T follicular helper cell (primary cell): Measurements from ENCODE around the gene BICD2.

Source experiments
- DNase-seq: peaks from one replicate; pipeline ENCODE4 v3.0.0-alpha.2; 2020; ENCODE audit warnings: low read depth

The BICD2 gene

DNA sequence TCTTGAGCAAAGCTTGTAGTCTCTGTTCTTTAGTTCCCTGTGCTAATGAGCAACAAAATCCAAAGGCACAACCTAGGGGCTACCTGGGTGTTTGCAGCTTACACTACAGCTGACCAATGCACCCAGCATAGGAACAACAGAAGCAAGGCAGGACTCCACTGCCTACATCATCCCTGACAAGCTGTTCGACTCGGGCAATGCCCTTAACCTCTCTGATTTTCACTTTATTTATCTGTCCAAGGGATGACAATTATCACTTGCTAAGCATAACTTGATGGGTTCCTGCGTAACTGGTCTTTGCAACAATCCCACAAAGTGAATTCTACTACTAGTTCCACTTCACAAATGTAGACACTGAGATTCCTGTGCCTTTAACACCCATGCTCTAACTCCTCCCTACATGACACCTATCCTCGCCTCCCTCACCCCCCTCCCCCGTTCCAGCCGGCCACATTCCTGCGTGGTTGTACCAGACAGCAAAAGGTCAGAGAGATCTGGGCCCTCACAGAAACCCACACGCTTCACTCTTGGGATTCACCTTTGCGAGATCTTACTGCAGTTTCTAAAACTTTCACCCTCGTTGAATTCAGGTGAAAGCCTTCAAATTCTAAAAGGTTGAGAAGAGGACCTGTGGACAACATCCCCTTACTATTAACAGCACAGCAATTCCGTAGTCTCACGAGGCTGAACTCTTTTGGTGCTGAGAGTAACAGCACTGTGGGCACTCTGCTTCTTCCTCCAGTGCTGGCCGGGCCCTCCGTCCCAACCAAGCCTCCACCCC is 95.7 kb downstream of the BICD2 start:
- no peak for DNase-seq

DNA sequence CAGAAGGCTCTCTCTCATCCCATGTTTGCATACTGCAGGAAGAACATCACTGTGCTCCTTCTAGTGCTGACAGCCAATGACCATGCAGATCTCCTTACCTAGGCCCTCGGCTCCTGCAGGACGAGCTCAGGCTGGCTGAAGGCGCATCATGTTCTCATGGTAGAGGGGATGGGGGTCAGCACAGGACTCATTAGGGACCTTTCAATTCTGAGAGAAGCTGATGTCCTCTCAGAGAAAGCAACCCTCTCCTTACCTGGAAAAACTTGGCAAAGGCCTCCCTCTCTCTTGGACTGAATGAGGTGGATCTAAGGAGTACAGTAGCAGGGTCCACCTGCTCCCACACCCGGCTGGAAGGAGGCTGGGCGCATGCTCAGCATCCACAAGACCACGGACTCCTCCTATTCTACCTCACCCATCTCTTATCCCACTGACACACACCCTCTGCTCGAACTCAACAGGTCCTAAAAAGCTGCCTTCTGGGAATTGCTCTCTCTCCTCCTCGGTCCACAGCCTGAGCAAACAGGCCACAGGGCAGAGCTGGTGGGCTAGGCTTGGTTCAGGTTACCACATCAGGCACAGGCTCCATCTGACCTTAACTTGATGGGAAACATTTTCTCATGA is 97.6 kb downstream of the BICD2 start:
- DNase-seq: no peak

DNA sequence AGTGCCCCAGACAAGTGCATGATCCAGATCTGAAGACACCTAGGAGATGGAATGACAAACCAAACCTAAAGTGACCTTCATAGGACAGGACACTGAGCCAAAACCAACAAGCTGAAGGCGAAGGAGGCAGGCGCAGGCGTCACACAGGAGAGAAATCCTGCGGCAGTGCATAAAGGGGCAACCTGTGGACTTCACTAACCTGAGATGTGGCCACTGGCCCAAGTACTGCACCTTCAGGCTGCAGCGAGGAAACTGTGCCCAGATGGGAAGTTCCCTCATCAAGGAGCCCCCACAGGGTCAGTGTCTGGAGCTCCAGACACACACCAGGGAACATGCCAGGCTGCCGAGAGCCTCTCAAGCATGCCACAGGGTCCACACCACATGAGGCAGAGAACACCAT is 98.4 kb downstream of the BICD2 start:
- no peak for DNase-seq

DNA sequence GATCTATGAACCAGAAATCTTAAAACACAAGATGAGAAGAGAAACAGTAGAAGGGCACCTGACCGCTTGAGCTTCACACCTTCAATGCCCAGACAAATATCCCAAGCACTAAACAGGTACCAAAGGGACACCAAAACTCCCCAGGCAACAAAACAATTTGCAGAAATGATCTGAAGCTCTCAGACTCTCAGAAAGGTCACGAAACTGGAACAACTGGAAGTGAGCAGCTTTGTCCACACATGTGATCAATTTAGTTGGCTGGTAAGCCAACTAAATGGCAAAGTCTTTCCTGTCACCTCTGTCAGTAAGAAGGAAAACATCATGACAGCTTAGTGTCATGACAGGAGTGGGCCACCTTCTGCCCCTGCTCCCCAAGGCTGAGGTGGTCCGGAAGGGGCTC is 98.8 kb downstream of the BICD2 start:
- no peak for DNase-seq

GRCh38 chr9:92664394-92665152 is 100.1 kb downstream of the BICD2 start:
- no peak for DNase-seq

GRCh38 chr9:92663951-92664350 is 100.7 kb downstream of the BICD2 start:
- DNase-seq: no peak

- DNase-seq: no peak
Observed at GRCh38 chr9:92663126-92663525, 101.5 kb downstream of the BICD2 start.

GRCh38 chr9:92661743-92662142 is 102.9 kb downstream of the BICD2 start:
- DNase-seq: no peak
